CD4-positive, alpha-beta T cell treated with Interleukin-4 for 1 hour (primary cell): ENCODE data around the gene KATNAL1.
A peak's percentile ranks its signal among the peaks of the same experiment; 100 is the strongest.

Experiments
- DNase-seq, 2 donors: peaks; one replicate each; pipeline ENCODE4 v3.0.0-alpha.2; 2020 to 2022

Gene KATNAL1

DNA sequence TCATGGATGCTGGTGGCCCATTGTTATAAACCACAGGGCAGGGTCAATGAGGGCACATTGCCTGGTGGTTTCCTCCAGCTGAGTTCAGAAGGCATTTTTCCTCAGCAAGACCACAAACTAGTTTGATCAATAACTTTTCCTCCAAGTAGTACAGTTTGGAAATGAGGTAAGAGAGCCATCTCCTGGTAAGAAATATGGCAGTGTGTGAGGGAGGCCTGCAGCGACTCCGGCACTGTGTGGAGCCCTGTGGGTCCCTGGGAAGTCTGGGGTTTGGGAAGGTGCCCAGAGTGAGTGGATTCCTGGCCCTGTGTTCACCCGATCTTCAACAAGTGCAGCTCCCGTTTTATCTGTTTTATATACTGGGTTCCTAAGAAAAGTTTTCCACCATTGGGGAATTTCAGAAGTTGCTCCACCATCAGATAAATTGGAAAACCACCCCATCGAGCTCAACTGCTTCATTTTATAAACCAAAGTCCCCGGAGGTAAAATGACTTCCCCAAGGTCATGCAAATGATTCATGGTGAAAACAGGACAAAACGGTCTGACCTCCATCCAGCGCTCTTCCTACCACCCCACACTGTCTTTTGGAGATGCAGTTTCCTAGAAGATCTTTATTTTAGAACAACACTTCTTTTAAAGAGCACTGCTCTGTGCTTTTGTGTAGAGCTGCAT is 148.4 kb downstream of the KATNAL1 start:
- DNase-seq: peak in 1 of 2 donors; percentile 73

DNA sequence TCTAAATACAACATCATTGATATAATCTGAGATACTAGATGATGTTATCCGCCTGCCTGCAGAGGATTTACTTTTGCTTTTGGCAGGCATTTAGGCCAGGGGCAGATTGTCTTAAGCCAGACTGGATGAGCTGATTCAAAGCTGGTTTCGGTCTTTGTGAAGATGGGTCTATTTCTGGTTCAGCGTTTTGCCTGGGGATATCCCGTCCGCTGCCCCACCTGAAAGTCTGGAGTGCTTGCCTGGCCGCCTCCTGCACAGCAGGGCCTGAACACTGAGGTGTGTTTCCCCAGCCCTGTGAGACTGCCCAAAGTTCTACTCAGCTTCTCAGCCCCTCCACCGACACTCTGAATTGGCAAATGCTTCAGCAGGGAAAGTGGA is 149.7 kb downstream of the KATNAL1 start:
- DNase-seq: no peak

DNA sequence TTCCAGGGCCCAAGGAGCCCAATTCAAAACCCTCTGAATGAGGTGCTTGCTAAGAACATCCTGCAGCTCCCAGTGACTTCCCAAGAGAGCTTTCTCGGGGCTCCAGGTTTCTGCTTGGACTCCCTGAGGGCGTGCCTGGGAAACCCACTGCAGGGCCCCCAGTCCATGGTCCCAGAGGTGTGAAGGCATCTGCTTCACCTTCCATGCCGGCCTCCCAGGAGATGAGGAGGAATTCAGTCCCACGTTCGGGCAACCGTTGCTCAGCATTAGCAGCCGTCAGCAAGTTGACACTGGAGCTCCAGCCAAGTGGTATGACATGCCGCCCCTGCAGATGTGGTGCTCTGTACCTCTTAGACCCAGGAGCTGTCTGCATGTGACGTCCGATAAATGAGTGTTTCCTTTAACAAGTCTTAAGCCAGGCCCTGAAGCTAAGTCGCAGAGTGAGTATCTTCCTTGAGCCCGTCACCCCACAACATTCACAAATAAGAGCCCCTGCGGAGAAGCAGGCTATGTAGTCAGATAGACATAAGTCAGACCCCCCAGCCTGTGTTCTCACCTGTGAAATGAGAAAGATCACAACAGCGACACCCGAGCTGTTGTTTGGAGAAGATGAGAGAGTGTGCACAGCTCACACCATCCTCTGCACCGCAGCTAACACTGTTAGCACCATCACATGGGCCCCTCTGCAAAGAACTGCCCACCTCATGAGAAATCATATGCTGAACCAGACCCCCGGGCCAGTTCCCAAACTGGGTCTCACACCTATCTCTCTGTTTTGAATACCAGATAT is 150.3 kb downstream of the KATNAL1 start:
- DNase-seq: no peak

DNA sequence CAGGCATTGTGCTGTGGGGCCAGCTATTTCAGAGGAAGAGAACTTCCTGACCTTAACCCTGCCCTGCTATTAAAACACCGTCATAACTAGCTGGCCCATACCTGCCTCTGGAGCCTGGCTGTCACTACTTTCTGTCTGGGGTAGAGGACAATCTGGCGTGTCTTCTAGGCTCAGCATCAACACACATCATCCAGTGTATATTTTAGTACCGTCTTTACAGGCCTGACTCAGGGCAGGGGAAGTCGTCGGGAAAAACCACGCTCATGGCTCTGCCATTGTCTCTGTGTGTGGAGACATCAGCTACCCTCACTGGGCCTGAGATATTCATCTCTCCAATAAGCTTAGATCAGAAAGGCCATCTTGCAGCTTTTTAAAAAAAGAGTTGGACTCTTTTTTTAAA is 151.1 kb downstream of the KATNAL1 start:
- no peak for DNase-seq

DNA sequence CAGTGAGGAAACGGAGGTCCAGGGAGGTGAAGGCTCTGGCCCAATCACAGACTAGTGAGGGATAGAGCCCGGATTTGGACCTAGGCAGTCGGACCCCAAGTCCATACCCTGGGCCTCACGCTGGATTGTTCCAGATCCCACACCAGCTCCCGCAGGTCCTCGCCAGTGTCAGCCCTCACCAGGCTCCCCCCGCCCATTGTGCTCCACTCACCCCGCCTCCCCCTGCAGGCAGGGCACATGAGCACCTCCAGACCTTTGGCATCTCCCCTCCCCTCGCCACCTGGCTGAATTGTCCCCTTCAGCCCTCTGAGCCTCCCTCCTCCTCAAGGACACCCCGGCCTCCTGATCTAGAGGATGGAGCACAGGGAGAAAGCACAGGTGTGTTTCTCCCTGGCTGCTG is 152.4 kb downstream of the KATNAL1 start:
- DNase-seq: no peak

DNA sequence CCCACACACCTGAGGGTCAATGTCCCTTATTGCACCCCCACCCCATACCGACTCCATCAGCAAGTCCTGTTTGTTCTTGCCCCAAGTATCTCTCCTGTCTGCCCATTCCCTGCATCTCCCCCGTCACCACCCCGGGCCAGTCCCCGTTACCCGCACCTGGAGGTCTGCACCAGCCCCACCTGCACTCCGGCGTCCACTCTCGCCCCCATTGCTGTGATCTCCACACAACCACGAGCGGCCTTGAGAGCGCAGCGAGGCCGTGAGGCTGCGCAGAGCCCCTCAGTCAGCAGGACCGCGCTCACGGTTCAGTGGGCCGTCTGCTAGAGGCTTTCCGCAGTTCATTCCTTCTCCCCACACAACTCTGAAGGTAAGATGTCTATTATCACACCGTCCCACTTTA is 152.8 kb downstream of the KATNAL1 start:
- DNase-seq: no peak

DNA sequence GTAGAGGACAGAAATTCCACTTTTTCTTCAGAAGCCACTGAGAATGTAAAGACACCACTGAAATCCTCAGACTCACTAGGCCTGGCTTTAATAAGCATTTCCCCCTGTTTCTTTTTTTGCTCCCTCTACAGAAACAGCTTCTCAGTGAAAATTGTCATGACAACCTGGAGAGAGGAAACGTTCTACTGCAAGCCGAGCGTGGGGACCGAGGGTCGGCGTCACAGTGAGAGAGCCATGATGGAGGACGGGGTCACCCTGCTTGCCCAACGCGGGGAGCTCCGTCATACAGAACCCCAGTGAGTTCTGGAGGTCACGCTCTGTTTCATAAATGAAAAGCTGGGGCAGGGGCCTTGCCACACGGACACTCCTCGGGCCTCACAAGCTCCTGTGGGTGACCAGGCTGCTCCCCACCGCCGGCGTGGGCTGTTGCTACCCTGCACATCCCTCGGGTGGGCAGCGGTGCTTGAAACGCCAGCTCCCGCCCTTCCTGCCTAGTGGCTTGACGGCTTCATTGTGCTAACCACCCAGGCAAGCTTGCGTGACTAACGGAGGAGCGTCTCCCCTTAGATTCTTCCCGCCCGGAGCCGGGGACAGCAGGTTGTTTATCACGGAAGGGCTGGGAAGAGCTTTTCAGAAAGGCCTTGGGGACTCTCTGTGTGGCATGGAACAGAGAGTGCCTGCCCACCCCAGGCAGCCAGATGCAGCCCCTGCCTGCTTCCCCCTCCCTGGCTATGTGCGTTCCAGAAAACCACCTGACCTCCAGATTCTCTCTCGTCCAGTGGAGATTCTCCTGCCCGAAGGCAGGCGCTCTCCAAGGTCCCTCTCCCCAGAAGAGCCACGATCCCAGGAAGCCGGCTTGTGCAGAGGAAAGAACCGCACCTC is 153.6 kb downstream of the KATNAL1 start:
- no peak for DNase-seq
